HG02678 (cell line): ENCODE results near the gene C1QTNF3.
A peak's percentile ranks its signal among the peaks of the same experiment; 100 is the strongest.
"Not testable (repeated sequence)": the region's sequence is repeated elsewhere in the genome, so short reads cannot be mapped to it uniquely, and the experiment has no call there.

Source experiments
- ATAC-seq: cut with Tn5 transposase; IDR thresholded peaks from one replicate; pipeline ENCODE4 v1.9.1; 2021; ENCODE audit warnings: mild to moderate bottlenecking, moderate library complexity; ENCODE audit not compliant: unreplicated experiment

C1QTNF3 gene

GRCh38 chr5:34022121-34022705, 20.8 kb downstream of the C1QTNF3 start:
- peak; percentile 94 for ATAC-seq

DNA sequence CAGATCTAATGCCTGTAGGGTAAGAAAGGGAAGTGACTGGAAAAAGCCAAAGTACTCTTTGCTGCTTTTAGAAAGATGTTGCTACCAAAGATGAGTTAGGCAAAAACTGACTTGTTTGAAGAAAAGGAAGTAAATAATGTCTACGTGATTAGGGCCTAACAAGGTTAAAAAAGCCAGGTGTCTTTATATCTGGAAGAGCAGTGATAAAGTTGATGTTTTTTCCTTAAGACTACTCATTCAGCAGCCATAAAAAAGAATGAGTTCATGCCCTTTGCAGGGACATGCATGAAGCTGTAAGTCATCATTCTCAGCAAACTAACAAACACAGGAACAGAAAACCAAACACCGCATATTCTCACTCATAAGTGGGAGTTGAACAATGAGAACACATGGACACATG, 21.7 kb downstream of the C1QTNF3 start:
- no peak for ATAC-seq

DNA sequence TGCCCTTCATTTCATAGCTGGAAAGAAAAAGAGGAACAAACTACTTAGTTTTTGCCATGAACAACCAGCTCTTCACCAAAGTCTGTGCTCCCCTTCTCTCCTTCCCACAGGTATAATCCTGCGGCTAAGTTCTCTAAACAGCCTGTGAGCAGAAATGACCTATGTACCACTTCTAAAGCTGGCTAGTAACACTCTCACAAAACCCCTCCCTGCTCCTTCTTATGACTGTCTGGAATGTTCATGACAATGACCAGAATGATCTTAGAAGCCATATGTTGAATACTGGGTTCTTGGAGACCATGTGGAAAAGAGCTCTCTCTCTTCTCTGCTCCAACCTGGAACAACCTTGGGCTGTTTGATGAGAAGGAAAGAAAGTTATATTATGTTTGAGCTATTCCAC, 22.3 kb downstream of the C1QTNF3 start:
- ATAC-seq, result no peak

DNA sequence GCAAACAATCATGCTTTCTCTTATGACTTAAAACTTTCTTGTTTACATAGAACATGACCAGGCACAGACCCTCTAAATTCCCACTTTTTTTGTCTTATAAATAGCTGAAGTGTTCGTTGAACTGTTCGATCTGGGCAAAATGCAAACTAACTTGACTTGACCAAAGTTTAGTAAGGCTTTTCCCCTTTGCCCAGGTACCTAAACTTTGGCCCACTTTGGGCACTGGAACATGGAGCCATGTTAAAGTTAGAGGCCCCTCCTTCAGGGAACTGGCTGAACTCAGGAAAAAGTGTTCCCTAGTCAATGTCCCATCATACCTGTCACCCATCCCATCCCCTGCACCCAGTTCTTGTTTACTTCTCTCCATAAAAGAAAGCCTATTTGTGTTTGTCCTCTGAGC, 25.8 kb downstream of the C1QTNF3 start:
- no peak for ATAC-seq

GRCh38 chr5:34016750-34017149, 26.3 kb downstream of the C1QTNF3 start:
- no peak for ATAC-seq

DNA sequence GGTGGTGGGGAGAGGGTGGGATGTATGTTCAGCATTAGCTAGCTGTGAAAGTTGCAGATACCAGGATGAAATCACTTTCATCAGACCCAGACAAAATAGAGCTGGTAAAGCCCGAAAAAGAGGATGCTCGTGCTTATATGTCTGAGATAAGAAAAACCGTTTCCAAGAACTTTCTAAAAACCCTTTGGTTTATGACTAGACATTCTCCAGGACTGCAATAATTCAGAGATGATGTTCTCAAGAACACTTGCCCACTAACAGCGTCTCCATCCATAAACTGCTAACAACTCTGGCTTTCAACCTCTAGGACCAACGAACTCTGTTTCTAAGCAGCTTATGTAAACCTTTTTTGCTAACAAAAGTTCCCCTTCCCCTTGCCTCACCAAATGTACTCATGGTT, 26.8 kb downstream of the C1QTNF3 start:
- no peak for ATAC-seq

DNA sequence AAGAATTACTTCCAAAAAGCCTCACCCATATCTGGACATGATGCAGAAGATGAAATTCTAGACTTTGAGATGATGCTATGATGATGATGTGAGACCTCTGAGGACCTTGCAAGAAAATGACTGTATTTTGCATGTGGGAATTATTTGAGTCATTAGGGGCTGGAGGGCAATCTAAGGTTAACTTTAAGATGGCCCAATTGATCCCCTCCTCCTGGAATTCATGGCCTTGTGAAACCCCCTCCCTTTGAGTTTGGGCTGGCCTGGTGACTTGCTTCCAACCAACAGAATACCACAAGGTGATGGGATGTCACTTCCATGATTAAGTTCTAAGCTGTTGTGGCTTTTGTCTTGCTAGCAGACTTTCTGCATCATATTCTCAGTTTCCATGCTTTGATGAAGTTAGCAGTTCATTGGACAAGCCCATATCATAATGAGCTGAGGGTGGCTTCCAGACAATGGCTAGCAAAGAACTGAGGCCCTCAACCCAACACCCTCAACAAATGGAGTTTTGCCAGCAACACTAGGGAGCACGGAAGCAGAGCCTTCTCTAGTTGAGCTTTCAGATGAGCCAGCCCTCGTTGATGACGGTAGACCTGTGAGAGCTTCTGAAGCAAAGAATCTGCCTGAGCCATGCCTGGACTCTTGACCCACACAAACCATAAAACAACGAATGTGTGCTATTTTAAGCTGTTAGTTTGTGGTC, 27.7 kb downstream of the C1QTNF3 start:
- ATAC-seq, result no peak

DNA sequence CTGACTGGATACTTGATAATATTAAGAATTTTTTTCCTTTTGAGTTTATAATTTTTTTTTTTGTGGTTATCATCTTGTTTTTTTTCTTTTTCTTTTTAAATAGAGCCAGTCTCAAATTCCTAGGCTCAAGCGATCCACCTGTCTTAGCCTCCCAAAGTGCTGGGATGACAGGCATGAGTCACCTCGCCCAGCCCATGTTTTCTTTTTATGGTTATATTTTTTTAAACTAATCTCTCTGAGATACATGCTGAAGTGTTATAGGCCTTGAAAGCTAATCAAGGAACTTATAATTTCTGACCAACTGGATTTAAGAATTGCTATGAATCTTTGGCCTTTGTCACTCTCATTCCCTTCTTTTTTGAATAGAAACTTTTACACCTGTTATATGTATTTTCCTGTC, 28.4 kb downstream of the C1QTNF3 start:
- no peak for ATAC-seq

DNA sequence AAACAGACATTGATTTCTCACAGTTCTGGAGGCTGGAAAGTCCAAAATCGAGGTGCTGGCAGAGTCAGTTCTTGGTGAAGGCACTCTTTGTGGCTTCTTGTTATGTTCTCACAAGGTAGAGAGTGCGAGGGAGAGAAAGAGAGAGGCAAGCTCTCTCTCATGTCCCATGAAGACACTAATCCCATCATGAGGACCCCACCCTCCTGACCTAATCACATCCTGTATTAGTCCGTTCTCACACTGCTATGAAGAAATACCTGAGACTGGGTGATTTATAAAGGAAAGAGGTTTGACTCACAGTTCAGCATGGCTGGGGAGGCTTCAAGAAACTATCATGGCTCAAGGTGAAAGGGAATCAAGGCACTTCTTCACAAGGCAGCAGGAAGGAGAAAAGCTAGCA, 29.5 kb downstream of the C1QTNF3 start:
- ATAC-seq, result no peak

DNA sequence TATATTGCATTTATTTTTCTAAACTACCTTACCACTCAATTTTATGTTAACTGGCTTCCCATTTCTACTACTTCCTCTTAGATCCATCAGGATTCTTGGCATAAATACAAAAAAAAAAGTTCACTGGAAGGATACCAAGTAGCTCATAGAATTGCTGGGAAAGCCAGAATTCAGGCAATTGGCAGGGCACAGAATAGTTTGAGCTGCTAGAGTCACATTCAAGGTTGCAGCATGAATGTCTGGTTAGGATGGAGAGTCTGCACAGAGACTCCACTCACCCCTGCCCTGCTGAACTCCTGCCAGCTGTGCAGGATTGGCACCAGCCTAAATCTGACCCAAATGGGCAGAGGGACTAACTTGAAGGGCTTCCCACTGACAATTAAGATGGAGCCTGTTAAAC, 30.2 kb downstream of the C1QTNF3 start:
- ATAC-seq, result no peak

DNA sequence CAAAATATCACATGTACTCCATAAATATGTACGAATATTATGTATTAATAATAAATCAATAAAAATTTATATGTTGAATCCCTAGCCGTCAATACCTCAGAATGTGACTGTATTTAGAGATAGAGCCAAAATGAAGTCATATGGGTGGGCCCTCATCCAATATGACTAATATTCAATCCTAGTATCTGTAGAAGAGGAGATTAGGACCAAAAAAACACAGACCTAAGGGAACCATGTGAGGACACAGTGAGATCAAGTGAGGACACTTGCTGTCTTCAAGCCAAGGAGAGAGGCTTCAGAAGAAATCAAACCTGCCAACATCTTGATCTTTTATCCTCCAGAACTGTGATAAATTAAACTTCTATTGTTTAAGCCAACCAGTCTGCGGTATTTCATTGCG, 31.5 kb downstream of the C1QTNF3 start:
- no peak for ATAC-seq

GRCh38 chr5:34010146-34010545, 32.9 kb downstream of the C1QTNF3 start:
- ATAC-seq, result not testable (repeated sequence)

- no peak for ATAC-seq
Observed at GRCh38 chr5:34009610-34010009, 33.4 kb downstream of the C1QTNF3 start.

GRCh38 chr5:34008802-34009201, 34.2 kb downstream of the C1QTNF3 start:
- no peak for ATAC-seq

DNA sequence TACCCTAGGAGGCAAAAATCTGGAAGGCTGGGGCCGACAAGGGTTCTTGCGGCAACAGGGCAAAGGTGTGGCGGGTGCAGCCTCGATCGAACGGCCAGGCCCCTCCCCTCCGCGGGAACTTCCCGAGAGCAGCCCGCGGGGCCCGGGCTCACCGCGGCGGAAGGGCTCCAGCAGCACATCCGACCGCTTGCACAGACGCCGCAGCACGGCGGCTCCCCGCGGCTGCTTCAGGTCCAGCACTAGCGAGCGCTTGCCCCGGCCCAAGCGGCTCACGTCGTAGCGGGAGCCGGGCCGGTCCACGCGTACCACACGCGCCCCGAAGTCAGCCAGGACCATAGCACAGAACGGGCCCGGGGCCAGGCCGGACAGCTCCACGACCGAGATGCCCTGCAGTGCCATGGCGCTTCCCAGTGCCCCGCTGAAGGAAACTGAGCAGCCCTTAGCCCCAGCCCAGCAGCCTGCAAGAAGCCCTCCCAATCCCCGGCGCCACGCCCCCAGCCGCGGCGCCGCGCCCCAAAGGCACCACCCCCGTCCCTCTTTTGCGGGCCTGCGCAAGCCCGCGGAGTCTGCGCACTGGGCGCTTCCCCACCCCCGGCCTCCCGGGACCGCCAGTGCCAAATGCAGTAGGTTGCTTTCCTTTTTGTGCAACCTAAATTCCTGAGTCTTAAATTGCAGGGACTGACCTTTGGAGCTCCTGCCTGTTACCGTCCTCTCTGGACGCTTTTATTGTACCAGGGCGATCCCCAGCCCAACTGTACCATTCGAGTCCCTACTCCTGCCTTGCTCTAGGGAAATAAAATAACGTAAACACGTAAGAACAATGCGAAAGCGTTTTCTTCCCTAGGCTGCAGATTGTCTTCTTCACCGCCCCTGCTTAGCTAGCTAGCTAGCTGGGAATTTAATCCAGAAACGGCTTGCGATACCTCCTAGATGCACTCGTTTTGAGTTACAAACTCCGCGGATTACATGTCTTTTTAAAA, 35.1 kb downstream of the C1QTNF3 start, which contains the start of gene AMACR:
Gene AMACR, minus strand, starts transcription at position 430 of the 980 bp plus-strand sequence. Its CDS starts 31 bp downstream, at position 399.
- ATAC-seq, result peak; percentile 92

DNA sequence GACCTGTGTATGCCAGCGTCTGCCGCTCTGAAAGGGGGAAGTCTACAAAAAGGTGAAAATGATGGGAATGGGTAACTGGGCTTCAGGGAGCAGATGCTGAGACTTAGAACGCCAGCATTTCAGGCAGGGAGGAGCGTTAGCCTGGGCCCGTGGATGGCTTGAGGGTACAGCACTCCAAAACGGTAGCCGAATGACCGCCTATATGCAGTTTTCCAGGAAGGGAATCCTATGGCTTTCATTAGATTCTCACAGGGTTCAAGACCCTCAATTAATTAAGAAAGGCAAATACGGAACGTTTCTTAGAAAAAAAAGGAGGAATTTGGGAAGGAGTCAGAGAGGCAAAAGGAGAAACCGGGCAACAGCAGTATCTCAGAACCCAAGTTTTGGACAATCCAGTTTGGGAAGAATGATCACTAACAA, 35.8 kb downstream of the C1QTNF3 start:
- ATAC-seq, result no peak

GRCh38 chr5:34005681-34006080, 37.3 kb downstream of the C1QTNF3 start:
- ATAC-seq, result no peak

- no peak for ATAC-seq
Observed at GRCh38 chr5:34005211-34005610, 37.8 kb downstream of the C1QTNF3 start.

GRCh38 chr5:34003941-34004340, 39.1 kb downstream of the C1QTNF3 start:
- ATAC-seq, result no peak

DNA sequence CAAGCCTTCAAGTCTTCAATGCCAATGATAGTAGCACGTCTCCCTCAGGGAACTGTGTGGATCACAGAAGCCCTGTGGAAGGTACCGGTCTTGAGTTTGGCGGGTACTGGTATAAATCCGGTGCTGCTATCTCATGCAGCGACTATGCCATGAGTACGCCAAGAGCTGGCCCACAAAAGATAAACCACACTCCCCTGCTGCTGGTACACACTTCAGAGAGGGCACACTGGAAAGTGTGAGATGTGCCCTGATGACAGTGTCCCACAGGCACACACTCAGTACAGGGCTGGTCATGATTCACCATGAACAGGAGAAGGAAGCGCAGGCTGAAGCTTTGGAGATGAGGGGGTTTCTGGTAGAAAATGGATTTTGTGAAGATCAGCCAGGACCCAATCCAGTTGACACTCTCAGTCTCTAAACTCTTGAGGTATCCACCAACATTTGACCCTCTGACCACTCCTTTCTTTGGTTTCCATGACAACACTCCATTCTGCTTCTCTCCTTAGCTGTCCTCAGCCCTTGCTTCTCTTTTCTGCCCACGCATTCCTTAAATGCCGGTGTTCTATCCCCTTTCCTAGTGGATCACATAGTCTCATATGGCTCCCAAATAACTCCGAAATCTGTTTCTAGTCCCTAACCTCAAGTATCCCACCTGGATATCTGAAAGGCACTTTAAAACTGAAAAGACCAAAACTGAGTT, 40.2 kb downstream of the C1QTNF3 start:
- no peak for ATAC-seq
